ENCODE measurements around the gene PLEKHG5.

Gene PLEKHG5

DNA sequence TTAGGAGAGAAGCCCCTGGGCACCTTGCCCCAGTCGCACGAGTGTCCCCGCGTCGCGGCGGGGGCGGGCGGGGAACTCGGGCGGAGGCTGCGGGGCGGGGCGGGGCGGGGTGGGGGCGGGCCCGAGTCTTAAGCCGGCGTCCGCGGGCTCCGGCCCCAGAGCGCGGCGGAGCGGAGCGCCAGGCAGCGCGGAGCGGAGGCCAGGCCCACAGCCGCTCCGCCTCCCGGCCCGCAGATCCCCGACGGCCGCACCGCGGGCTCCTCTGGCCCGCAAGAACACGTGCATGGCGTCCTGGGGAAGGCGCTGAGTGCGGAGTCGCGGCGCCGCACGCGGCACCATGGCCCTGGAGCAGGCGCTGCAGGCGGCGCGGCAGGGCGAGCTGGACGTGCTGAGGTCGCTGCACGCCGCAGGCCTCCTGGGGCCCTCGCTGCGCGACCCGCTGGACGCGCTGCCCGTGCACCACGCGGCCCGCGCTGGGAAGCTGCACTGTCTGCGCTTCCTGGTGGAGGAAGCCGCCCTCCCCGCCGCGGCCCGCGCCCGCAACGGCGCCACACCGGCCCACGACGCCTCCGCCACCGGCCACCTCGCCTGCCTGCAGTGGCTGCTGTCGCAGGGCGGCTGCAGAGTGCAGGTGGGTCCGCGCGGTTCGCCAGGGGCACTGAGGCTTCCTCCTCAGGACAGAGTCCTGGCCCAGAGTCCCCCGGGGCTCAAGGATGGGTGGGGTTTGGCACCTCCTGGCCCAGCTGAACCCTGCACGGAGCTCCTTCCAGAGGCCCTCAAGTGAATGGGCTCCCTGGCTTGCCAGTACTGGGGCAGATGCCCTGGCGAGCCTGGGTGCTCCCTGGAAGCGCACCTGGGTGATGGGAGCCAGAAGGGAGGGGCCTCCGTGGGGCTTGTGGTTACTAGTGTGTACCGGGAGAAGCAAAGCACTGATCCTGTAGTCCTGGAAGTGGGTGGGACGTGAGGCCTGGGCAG is 66.6 kb downstream of the PLEKHG5 start, which contains the start of gene ESPN:
Gene ESPN (plus strand): TSS at position 158 of the 975 bp plus-strand sequence. CDS start 180 bp downstream, at position 338.
- H2AFZ ChIP-seq (ENCODE audit: low read depth, low read length), result no peak within 1 kb of the TSS
- no peaks in the 10 kb centered on the region for H3K36me3 ChIP-seq (replicated peaks; ENCODE audit: low read depth, low read length)
- no peak within 1 kb of the TSS for H3K27ac ChIP-seq (ENCODE audit: low read length)
- no peaks in the 10 kb centered on the region for H3K27me3 ChIP-seq (ENCODE audit: low read depth, low read length)
- no peak within 1 kb of the TSS for H3K4me3 ChIP-seq (ENCODE audit: low read length)
- no peaks in the 10 kb centered on the region for H4K20me1 ChIP-seq (ENCODE audit: insufficient read depth, low read length)
- TF ChIP-seq, protein P1, sequence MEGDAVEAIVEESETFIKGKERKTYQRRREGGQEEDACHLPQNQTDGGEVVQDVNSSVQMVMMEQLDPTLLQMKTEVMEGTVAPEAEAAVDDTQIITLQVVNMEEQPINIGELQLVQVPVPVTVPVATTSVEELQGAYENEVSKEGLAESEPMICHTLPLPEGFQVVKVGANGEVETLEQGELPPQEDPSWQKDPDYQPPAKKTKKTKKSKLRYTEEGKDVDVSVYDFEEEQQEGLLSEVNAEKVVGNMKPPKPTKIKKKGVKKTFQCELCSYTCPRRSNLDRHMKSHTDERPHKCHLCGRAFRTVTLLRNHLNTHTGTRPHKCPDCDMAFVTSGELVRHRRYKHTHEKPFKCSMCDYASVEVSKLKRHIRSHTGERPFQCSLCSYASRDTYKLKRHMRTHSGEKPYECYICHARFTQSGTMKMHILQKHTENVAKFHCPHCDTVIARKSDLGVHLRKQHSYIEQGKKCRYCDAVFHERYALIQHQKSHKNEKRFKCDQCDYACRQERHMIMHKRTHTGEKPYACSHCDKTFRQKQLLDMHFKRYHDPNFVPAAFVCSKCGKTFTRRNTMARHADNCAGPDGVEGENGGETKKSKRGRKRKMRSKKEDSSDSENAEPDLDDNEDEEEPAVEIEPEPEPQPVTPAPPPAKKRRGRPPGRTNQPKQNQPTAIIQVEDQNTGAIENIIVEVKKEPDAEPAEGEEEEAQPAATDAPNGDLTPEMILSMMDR (IDR thresholded peaks at IDR 0.05; ENCODE audit: low read depth, low read length), result no peak
- no peak for TF ChIP-seq EZH2phosphoT487 (IDR thresholded peaks at IDR 0.05; ENCODE audit: low read depth)
- H3K4me1 ChIP-seq (ENCODE audit: low read length), result peaks cover 16% of the 10 kb centered on the region
- no peak within 1 kb of the TSS for H3K9ac ChIP-seq (ENCODE audit: low read length)
- H3K9me3 ChIP-seq (ENCODE audit: insufficient read depth, low read length), result no peaks in the 10 kb centered on the region
- no peaks in the 10 kb centered on the region for H3K79me2 ChIP-seq (ENCODE audit: low read length)
- no peak within 1 kb of the TSS for H3K4me2 ChIP-seq (ENCODE audit: low read length)

DNA sequence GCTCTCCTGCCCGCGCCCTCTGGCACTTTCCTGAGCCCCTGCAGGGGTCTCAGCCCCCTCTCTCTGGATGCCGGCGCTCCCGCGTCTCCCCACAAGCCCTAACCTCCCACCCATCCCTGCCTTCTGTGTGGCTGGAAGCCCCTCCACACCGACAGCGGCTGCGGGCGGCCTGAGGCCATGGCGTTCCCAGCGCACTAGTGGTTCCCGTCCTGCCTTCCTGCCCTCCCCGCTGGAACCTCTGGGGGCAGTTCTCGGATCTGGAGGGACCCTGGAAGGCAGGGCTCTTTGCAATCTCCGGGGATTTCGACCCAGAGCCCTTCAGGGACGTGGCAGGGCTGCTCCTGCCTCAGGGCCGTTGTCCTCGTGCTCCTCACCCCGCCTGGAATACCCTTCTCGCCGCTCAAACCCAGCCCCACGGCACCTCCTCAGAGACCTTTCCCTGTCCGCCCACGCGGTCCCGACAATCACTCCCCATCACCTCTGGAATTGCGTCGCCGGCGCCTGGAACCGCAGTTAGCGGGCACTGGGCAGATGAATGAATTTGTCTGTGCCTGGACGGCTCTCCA is 67.4 kb downstream of the PLEKHG5 start:
- H3K27me3 ChIP-seq (ENCODE audit: low read depth, low read length), result no peaks in the 10 kb centered on the region
- no peak overlapping the region for H2AFZ ChIP-seq (ENCODE audit: low read depth, low read length)
- TF ChIP-seq, protein P1 (IDR thresholded peaks at IDR 0.05; ENCODE audit: low read depth, low read length), result no peak
- TF ChIP-seq EZH2phosphoT487 (IDR thresholded peaks at IDR 0.05; ENCODE audit: low read depth), result no peak
- peaks cover 16% of the 10 kb centered on the region for H3K4me1 ChIP-seq (ENCODE audit: low read length)
- H3K79me2 ChIP-seq (ENCODE audit: low read length), result no peaks in the 10 kb centered on the region
- no peaks in the 10 kb centered on the region for H3K9me3 ChIP-seq (ENCODE audit: insufficient read depth, low read length)
- no peak overlapping the region for H3K9ac ChIP-seq (ENCODE audit: low read length)
- H3K36me3 ChIP-seq (replicated peaks; ENCODE audit: low read depth, low read length), result no peaks in the 10 kb centered on the region
- H4K20me1 ChIP-seq (ENCODE audit: insufficient read depth, low read length), result no peaks in the 10 kb centered on the region
- no peak overlapping the region for H3K4me3 ChIP-seq (ENCODE audit: low read length)
- H3K4me2 ChIP-seq (ENCODE audit: low read length), result no peak overlapping the region
- no peak overlapping the region for H3K27ac ChIP-seq (ENCODE audit: low read length)

DNA sequence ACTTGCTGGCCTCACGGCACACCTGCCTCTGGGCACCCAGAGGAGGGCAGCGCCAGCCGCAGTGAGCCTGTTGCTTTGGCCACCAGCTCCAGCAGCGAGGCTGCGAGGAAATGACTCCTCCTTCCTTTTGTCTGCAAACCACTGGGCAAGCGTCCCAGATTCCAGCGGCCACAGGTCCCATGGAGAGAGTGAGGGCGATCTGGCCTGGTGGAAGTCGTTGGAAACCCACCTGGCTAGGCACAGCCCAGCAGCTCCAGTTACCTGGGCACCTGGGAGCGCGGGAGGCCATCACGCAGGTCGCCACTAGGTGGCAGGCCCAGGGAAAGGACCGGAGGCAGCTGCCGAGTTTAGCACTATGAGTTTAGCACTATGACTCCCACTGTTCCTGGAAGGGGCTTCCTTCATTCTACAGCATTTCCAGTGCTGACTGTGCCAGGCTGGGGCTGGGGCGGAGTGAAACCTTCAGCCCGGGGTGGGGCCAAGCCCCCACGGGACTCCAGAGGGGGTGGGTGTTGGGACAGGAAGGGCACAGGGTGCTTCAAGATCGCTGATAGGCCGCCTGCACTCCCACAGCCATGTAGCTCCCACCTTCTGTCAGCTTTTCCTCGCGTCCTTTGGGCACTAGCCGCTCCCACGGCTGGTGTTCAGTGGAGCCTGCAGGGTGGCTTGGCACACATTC is 68.0 kb downstream of the PLEKHG5 start:
- Histone ChIP-seq H2AFZ (ENCODE audit: low read depth, low read length) (no peak overlapping the region), H3K27me3 (ENCODE audit: low read depth, low read length) (no peaks in the 10 kb centered on the region), H3K9me3 (ENCODE audit: insufficient read depth, low read length) (no peaks in the 10 kb centered on the region), H3K9ac (ENCODE audit: low read length) (no peak overlapping the region), H3K4me2 (ENCODE audit: low read length) (no peak overlapping the region), H4K20me1 (ENCODE audit: insufficient read depth, low read length) (no peaks in the 10 kb centered on the region), H3K27ac (ENCODE audit: low read length) (no peak overlapping the region), H3K36me3 (replicated peaks; ENCODE audit: low read depth, low read length) (no peaks in the 10 kb centered on the region), H3K79me2 (ENCODE audit: low read length) (no peaks in the 10 kb centered on the region), H3K4me3 (ENCODE audit: low read length) (no peak overlapping the region), H3K4me1 (ENCODE audit: low read length) (peaks cover 12% of the 10 kb centered on the region)
- TF ChIP-seq, protein P1 (IDR thresholded peaks at IDR 0.05; ENCODE audit: low read depth, low read length), result peak; percentile 59
- no peak for TF ChIP-seq EZH2phosphoT487 (IDR thresholded peaks at IDR 0.05; ENCODE audit: low read depth)

DNA sequence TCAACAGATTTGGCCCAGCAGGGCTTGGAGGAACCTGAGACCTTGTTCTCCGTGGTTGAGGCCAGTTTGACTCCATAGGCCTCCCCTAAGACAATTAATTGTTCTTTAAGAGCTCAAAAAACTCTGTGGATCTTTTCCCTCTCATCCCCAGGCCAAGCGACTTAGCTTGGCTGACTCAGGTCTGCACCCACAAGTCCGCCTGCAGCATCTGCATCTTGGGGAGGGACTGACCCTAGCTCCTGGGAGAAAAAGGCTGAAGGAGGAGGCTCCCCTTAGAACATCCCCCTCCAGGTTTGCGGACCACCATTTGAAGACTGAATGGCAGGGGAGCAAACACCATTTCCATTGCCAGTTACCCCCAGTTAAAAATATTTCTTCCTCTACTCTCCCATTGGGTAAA is 70.2 kb downstream of the PLEKHG5 start:
- Histone ChIP-seq H3K36me3 (replicated peaks; ENCODE audit: low read depth, low read length) (no peaks in the 10 kb centered on the region), H4K20me1 (ENCODE audit: insufficient read depth, low read length) (no peaks in the 10 kb centered on the region), H3K27me3 (ENCODE audit: low read depth, low read length) (no peaks in the 10 kb centered on the region), H3K9me3 (ENCODE audit: insufficient read depth, low read length) (no peaks in the 10 kb centered on the region), H2AFZ (ENCODE audit: low read depth, low read length) (no peak overlapping the region), H3K27ac (ENCODE audit: low read length) (no peak overlapping the region), H3K4me3 (ENCODE audit: low read length) (no peak overlapping the region), H3K9ac (ENCODE audit: low read length) (no peak overlapping the region), H3K4me2 (ENCODE audit: low read length) (no peak overlapping the region), H3K79me2 (ENCODE audit: low read length) (no peaks in the 10 kb centered on the region), H3K4me1 (ENCODE audit: low read length) (no peaks in the 10 kb centered on the region)
- no peak for TF ChIP-seq EZH2phosphoT487 (IDR thresholded peaks at IDR 0.05; ENCODE audit: low read depth)
- TF ChIP-seq, protein P1 (IDR thresholded peaks at IDR 0.05; ENCODE audit: low read depth, low read length), result no peak
